NB4 (cell line): ENCODE results near the gene PMEPA1.

Experiments
- CTCF ChIP-seq: IDR thresholded peaks from one replicate; pipeline ENCODE4 v1.5.1; 2012; ENCODE audit warnings: low read depth, low read length
- POLR2A ChIP-seq: IDR thresholded peaks from 2 replicates; pipeline ENCODE4 v1.6.1; 2011; ENCODE audit warnings: mild to moderate bottlenecking; ENCODE audit not compliant: insufficient read length; ENCODE audit errors: extremely low read depth

GRCh38 chr20:57712341-57712740 is 2.5 kb upstream of the PMEPA1 start:
- TF ChIP-seq POLR2A (no peak), CTCF (no peak)
